SK-N-MC (cell line): Measurements from ENCODE around the gene INIP.

ENCODE experiments used
- EZH2 ChIP-seq: fragments of 200-600 bp; sonication (generic); IDR thresholded peaks from one replicate; pipeline ENCODE4 v1.6.1; 2017; ENCODE audit warnings: antibody characterized with exemption
- FOXP2 ChIP-seq: optimal IDR thresholded peaks from 2 replicates; pipeline ENCODE3; 2011; ENCODE audit warnings: mild to moderate bottlenecking, moderate library complexity; ENCODE audit not compliant: insufficient read depth; ENCODE audit errors: extremely low read length, control extremely low read depth

DNA sequence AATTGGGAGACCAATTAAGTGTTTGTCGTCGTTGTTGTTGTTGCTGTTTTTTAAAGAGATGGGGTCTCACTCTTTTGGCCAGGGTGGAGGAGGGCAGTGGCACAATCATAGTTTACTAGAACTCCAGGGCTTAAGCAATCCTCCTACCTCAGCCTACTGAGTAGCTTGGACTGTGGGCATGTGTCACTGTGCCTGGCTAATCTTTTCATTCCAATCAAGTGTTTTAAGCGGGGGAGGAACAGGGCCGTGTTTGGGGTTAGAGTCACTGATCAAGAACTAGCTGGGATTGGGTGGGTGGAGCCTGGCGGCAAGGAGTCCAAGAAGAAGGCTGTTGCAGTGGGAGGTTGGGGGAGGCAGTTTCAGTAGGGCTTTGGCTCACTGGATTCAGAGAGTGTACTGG is 46.4 kb upstream of the INIP start:
- TF ChIP-seq FOXP2, result no peak
- TF ChIP-seq EZH2, result no peak
